ENCODE results near the gene WDCP.

DNA sequence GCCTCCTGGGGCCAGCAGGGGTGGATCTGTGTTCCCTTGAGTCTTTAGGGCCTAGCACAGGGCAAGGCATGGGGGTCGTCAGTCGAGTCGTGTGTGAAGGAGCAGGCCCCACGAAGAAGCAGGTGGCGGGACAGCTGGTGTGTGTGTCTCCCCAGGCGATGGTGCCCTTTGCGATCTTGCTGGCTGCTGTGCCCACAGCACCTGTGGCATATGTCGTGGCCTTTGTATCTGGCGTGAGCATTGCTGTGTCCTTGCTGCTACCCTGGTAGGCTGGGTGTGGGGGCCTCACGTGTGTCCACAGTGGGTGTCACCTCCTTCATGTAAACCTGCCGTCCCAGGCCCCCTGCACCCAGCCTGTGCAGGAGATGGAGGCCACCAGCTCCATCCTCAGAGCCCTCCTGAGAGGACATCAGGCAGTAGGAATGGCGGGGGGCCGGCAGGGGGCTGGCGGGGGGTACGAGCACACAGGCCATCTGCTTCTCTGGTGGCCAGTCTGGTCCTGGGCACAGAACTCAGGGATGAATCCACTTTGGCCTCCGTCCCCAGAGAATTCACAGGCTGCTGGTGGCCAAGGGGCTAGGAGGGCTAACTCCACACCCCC is 24.1 kb downstream of the WDCP start:
- TF ChIP-seq CTCF (IDR thresholded peaks at IDR 0.05; ENCODE audit: borderline replicate concordance, extremely low read depth, low read length, poor library complexity, severe bottlenecking) = no peak
- TF ChIP-seq EZH2 (IDR thresholded peaks at IDR 0.05; ENCODE audit: borderline replicate concordance, low read depth, low read length, severe bottlenecking) = no peak
